Measurements from ENCODE around the gene ODC1.

Gene ODC1

DNA sequence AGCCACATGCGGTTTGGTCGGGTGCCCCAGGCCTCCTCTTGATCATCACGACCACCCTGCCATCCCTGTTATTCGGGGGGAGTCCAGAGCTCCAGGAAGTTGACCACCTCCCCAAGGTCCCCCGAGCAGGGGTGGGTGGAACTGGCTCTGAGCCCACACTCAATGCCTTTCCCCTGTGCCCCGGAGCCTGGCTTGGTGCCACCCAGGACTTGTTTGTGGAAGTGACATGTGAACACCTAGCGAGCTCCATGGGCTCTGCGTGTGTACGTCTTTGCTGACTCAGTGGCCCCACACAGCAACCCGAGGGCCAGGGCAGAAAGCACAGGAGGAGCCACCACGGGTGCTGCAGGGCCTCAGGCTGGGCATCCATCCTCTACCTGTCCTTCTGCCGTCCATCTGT, 32.5 kb downstream of the ODC1 start:
- H3F3A ChIP-seq (ENCODE audit: insufficient read depth) = no peaks in the 10 kb centered on the region
- H3K4me2 ChIP-seq (ENCODE audit: low read depth, low read length, poor library complexity, severe bottlenecking) = no peak overlapping the region
- no peaks in the 10 kb centered on the region for H3K9me2 ChIP-seq (replicated peaks; ENCODE audit: insufficient read depth, low read length)
- H3K27me3 ChIP-seq (ENCODE audit: low read length) = no peaks in the 10 kb centered on the region
- no peaks in the 10 kb centered on the region for H3K36me3 ChIP-seq (ENCODE audit: low read length)
- H3K27ac ChIP-seq (ENCODE audit: low read depth, low read length) = no peak overlapping the region
- H3K9me3 ChIP-seq (ENCODE audit: insufficient read depth, low read length) = no peaks in the 10 kb centered on the region
- no peaks in the 10 kb centered on the region for H3K79me2 ChIP-seq (ENCODE audit: insufficient read depth, low read length)
- no peaks in the 10 kb centered on the region for H4K20me1 ChIP-seq (ENCODE audit: low read depth, low read length)
- H3K4me3 ChIP-seq (ENCODE audit: insufficient read depth, low read length, poor library complexity, severe bottlenecking) = no peak overlapping the region
- H2AFZ ChIP-seq (ENCODE audit: low read depth, low read length, severe bottlenecking) = no peak overlapping the region
- H3K9ac ChIP-seq (ENCODE audit: low read length) = no peak overlapping the region
- TF ChIP-seq, protein P1, sequence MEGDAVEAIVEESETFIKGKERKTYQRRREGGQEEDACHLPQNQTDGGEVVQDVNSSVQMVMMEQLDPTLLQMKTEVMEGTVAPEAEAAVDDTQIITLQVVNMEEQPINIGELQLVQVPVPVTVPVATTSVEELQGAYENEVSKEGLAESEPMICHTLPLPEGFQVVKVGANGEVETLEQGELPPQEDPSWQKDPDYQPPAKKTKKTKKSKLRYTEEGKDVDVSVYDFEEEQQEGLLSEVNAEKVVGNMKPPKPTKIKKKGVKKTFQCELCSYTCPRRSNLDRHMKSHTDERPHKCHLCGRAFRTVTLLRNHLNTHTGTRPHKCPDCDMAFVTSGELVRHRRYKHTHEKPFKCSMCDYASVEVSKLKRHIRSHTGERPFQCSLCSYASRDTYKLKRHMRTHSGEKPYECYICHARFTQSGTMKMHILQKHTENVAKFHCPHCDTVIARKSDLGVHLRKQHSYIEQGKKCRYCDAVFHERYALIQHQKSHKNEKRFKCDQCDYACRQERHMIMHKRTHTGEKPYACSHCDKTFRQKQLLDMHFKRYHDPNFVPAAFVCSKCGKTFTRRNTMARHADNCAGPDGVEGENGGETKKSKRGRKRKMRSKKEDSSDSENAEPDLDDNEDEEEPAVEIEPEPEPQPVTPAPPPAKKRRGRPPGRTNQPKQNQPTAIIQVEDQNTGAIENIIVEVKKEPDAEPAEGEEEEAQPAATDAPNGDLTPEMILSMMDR (IDR thresholded peaks at IDR 0.05; ENCODE audit: insufficient read depth, low read length, poor library complexity, severe bottlenecking) = no peak
- no peak for TF ChIP-seq EZH2phosphoT487 (conservative IDR thresholded peaks at IDR 0.05; ENCODE audit: low read length)

DNA sequence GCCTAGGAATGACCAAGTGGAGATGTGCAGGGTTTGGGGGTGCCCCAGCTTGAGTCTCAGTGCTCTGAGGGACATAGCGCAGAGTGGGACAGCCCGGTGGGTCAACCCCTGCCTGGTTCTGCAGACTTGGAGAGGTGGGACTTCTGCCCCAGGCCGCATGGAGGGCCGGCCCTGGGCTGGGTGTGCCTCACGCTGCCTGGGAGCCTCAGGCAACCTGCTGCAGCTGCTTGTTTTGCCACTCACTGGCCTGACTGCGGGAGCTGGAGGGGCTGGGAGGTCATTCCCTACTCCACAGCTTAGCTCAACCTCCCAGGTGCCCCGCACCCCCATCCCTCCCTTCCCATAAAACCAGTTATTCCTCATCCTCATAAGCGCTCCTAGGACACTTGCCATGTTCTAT, 33.1 kb downstream of the ODC1 start:
- Histone ChIP-seq H3K4me3 (ENCODE audit: insufficient read depth, low read length, poor library complexity, severe bottlenecking) (no peak overlapping the region), H3K36me3 (ENCODE audit: low read length) (no peaks in the 10 kb centered on the region), H3K27ac (ENCODE audit: low read depth, low read length) (no peak overlapping the region), H3K9ac (ENCODE audit: low read length) (no peak overlapping the region), H3K27me3 (ENCODE audit: low read length) (no peaks in the 10 kb centered on the region), H2AFZ (ENCODE audit: low read depth, low read length, severe bottlenecking) (no peak overlapping the region), H4K20me1 (ENCODE audit: low read depth, low read length) (no peaks in the 10 kb centered on the region), H3K4me2 (ENCODE audit: low read depth, low read length, poor library complexity, severe bottlenecking) (no peak overlapping the region), H3F3A (ENCODE audit: insufficient read depth) (peaks cover 4% of the 10 kb centered on the region), H3K9me3 (ENCODE audit: insufficient read depth, low read length) (no peaks in the 10 kb centered on the region), H3K79me2 (ENCODE audit: insufficient read depth, low read length) (no peaks in the 10 kb centered on the region), H3K9me2 (replicated peaks; ENCODE audit: insufficient read depth, low read length) (no peaks in the 10 kb centered on the region)
- TF ChIP-seq, protein P1 (IDR thresholded peaks at IDR 0.05; ENCODE audit: insufficient read depth, low read length, poor library complexity, severe bottlenecking) = no peak
- TF ChIP-seq EZH2phosphoT487 (conservative IDR thresholded peaks at IDR 0.05; ENCODE audit: low read length) = no peak

DNA sequence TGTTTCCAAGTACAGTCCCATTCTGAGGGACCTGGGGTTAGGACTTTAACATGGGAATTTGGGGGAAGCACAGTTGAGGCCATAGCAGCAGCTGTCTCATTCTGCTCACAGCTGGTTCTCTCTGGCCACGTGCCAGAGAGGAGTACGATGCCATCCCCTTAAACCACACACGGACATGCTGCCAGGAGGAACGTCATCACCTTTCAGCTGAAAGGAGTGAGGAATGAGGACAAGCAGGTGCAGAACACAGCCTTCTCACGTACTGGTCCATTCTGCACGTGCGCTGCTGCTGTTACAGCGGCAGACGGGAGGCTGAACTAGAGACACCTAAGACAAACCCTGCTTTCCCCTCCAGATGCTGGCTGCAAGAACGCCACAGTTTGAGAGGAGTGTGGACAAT, 33.5 kb downstream of the ODC1 start:
- no peaks in the 10 kb centered on the region for H3K9me3 ChIP-seq (ENCODE audit: insufficient read depth, low read length)
- TF ChIP-seq EZH2phosphoT487 (conservative IDR thresholded peaks at IDR 0.05; ENCODE audit: low read length) = no peak
- TF ChIP-seq, protein P1 (IDR thresholded peaks at IDR 0.05; ENCODE audit: insufficient read depth, low read length, poor library complexity, severe bottlenecking) = no peak
- H3K9ac ChIP-seq (ENCODE audit: low read length) = no peak overlapping the region
- no peaks in the 10 kb centered on the region for H3K9me2 ChIP-seq (replicated peaks; ENCODE audit: insufficient read depth, low read length)
- H3K36me3 ChIP-seq (ENCODE audit: low read length) = no peaks in the 10 kb centered on the region
- H3K4me3 ChIP-seq (ENCODE audit: insufficient read depth, low read length, poor library complexity, severe bottlenecking) = no peak overlapping the region
- H3F3A ChIP-seq (ENCODE audit: insufficient read depth) = peaks cover 7% of the 10 kb centered on the region
- H3K79me2 ChIP-seq (ENCODE audit: insufficient read depth, low read length) = no peaks in the 10 kb centered on the region
- no peak overlapping the region for H2AFZ ChIP-seq (ENCODE audit: low read depth, low read length, severe bottlenecking)
- no peak overlapping the region for H3K4me2 ChIP-seq (ENCODE audit: low read depth, low read length, poor library complexity, severe bottlenecking)
- H3K27me3 ChIP-seq (ENCODE audit: low read length) = no peaks in the 10 kb centered on the region
- no peaks in the 10 kb centered on the region for H4K20me1 ChIP-seq (ENCODE audit: low read depth, low read length)
- H3K27ac ChIP-seq (ENCODE audit: low read depth, low read length) = no peak overlapping the region

Measured in SU-DHL-6 (cell line).